GM20000 (cell line): ENCODE results near the gene PPM1M.

Source experiments
- DNase-seq: peaks from one replicate; pipeline ENCODE4 v3.0.0; 2012; ENCODE audit warnings: low spot score
- CTCF ChIP-seq: IDR thresholded peaks from 2 replicates; pipeline ENCODE4 v1.5.1; 2012; ENCODE audit warnings: mild to moderate bottlenecking, control low read depth; ENCODE audit errors: extremely low read depth, missing control alignments

Gene PPM1M

GRCh38 chr3:52200981-52201679, 44.4 kb upstream of the PPM1M start:
- DNase-seq = no peak
- TF ChIP-seq CTCF = no peak

- peak; percentile 59 for DNase-seq
- no peak for TF ChIP-seq CTCF
These were observed 43.0 kb upstream of the PPM1M start for GRCh38 chr3:52202384-52203077.

- no peak for DNase-seq
- no peak for TF ChIP-seq CTCF
These were observed 41.9 kb upstream of the PPM1M start for GRCh38 chr3:52203701-52204100.

- no peak for TF ChIP-seq CTCF
- no peak for DNase-seq
These were observed 41.1 kb upstream of the PPM1M start for GRCh38 chr3:52204337-52205073.

GRCh38 chr3:52205727-52206372, 39.7 kb upstream of the PPM1M start:
- TF ChIP-seq CTCF = no peak

GRCh38 chr3:52208556-52208955, 37.0 kb upstream of the PPM1M start:
- no peak for TF ChIP-seq CTCF
- DNase-seq = no peak

More at GRCh38 chr3:52205727-52206372, 39.7 kb upstream of the PPM1M start:
- DNase-seq = no peak
